ENCODE data around the gene ABCD1.

DNA sequence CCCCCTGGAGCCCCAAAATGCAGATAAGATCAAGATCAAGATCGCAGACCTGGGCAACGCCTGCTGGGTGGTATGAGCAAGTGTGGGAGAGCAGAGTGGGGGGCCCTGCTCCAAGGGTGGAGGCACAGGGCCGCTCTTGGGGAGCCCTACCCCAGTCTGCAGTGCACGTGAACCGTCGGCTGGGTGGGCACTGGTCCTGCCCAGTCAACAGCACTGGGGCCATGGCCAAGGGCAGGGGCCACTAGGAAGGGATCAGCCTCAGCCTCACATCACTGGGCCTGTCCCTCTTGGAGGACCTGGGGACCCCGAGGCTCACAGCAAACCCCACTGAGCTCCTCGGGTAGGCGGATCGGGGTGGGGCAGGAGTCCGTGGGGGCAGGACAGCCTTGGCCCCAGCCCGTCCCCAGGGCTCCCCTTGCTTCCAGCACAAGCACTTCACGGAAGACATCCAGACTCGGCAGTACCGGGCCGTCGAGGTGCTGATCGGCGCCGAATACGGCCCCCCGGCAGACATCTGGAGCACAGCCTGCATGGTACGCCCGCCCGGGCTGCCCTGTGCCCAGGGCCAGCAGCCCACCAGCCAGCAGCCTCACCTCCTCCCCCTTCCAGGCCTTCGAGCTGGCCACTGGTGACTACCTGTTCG is 59.8 kb downstream of the ABCD1 start:
- TF ChIP-seq CTCF (conservative IDR thresholded peaks at IDR 0.05; ENCODE audit: low read length) = no peak
- no peak for TF ChIP-seq EZH2phosphoT487 (IDR thresholded peaks at IDR 0.05; ENCODE audit: borderline replicate concordance)
